ENCODE measurements around the gene GCN1.
A peak's percentile ranks its signal among the peaks of the same experiment; 100 is the strongest.

GCN1 gene

GRCh38 chr12:120181991-120182631 lies 12.4 kb downstream of the GCN1 start:
- ATAC-seq: no peak
- no peak for DNase-seq

DNA sequence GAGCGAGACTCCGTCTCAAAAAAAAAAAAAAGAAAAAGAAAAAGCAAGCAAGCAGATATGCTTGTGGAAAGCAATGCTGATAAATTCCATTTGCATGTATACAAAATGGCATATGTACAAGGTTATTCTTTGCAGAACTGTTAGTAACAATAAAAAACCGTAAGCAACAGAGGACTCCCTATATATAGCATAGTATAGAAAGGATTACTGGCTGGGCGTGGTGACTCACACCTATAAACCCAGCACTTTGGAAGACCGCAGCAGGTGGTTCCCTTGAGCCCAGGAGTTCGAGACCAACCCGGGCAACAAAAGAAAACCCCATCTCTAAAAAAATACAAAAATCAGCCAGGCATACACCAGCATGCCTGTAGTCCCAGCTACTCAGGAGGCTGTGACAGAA lies 13.5 kb downstream of the GCN1 start:
- DNase-seq (no peak), ATAC-seq (no peak)

- ATAC-seq (no peak), DNase-seq (no peak)
Measured at GRCh38 chr12:120175537-120175936, 19.0 kb downstream of the GCN1 start.

DNA sequence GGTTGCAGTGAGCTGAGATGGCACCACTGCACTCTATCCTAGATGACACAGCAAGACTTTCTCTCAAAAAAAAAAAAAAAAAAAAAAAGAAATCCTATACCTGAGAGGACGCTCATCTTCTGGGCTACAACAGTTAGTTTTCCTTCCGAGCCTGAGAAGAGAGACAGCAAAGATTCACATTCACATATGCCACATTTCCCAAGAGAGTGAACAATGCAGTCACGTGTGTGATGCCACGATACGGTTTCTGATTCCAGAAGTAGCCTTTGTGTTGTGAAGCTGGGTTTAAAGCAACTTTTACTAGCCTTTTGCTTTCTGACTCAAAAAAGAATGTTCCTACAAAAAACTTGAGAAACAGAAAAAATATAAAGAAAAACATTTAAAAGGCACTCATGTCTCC lies 19.5 kb downstream of the GCN1 start:
- DNase-seq (no peak), ATAC-seq (no peak)

- DNase-seq: no peak
- peak; percentile 80 for ATAC-seq
Measured at GRCh38 chr12:120172053-120172452, 22.5 kb downstream of the GCN1 start.

DNA sequence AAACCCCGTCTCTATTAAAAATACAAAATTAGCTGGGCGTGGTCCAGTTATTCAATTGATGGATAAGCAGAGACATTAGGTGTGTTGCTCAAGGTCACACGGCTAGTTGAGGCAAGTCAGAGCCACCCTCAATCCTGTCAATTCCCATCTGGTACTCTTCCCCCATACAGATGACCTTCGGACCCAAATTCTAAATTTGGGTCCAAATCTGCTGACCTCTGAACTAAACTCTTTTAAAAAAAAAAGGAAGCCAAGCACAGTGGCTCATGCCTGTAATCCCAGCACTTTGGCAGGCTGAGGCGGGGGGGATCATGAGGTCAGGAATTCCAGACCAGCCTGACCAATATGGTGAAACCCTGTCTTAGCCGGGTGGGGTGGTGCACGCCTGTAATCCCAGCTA lies 23.9 kb downstream of the GCN1 start:
- DNase-seq: no peak
- no peak for ATAC-seq

DNA sequence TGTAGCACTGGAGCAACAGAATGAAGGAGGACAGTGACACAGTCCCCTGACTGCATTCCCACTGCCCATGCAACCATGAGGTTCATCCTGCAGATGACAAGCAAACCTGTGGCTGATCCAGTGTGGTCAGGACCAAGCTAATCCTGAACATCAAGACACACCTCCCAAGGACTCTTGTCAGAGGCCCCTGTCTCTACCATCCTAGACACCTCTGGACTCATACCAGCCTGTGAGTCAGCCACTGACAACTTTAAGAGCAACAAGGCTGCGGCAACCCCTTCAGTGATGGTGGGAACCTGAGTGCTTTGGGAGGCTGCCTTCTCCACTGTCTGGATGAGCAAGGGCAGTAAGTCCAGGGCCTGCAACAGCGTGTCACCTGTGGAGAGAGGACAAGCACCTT lies 24.6 kb downstream of the GCN1 start:
- ATAC-seq: no peak
- DNase-seq: no peak

- DNase-seq (no peak), ATAC-seq (no peak)
Measured at GRCh38 chr12:120168337-120168736, 26.2 kb downstream of the GCN1 start.

DNA sequence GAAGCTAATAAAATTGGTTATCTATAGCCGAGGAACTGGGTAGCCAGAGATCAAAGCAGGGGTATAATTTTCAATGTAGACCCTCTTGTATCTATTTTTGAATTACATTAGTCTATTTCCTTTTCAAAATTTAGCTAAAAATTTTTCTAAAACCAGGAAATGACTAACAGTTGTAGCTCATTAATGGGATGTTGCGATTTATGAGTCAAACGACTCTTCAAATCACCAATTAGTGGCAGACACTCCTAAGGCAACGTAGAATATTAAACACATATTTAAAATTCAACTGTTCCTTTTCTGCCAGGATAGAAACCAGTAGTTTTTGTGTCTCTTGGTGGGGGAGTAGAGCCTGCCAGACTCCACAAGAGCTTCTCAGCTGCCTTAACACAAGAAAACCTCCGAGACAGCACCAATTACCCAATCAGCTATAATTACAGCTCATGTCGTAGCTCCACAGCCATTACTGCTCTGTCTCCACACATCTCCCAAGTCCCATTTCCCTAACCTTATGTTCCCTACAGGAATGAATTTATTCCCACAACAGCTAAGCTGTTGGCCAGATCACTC lies 26.9 kb downstream of the GCN1 start:
- DNase-seq (no peak), ATAC-seq (no peak)

- ATAC-seq: no peak
- DNase-seq: no peak
Measured at GRCh38 chr12:120164293-120164692, 30.2 kb downstream of the GCN1 start.

- ATAC-seq: no peak
- no peak for DNase-seq
Measured at GRCh38 chr12:120162763-120163162, 31.8 kb downstream of the GCN1 start.

- no peak for DNase-seq
- no peak for ATAC-seq
Measured at GRCh38 chr12:120161852-120162251, 32.7 kb downstream of the GCN1 start.

DNA sequence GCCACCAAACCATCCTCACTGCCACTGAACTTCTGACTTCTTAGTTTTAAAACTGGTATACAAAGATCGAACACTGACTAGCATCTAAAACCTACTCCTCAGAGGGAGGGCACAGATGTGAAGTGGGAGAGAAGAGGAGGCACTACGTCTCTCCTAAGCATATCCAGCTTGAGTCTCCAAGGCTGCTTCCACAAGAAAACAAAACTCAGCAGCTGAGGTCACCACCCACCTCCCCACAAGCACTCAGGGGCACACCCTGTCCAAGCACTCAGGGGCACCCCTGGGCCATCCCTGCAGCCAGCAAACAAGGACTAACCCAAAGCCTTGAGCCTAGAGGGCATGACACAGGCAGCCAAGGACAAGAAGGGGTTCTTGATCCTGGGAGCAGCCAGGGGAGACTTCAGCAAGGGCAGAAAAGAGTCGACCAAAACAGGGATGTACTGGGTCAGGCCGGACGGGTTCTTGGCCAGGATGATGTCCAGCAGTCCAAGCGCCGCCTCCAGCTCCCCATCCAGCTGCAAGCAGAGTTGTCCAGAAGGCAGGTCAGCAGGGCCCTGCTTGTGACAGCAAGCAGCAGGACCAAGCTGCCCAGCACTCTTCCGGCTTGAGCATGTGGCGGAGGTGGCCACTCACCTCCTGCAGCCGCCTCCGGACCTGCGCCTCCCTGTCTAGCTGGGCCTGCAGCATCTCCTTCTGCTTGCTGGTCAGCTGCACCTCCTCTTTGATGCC lies 34.8 kb downstream of the GCN1 start:
- ATAC-seq (no peak), DNase-seq (no peak)

- DNase-seq (no peak), ATAC-seq (no peak)
Measured at GRCh38 chr12:120158351-120158750, 36.2 kb downstream of the GCN1 start.

GRCh38 chr12:120157678-120158077 lies 36.8 kb downstream of the GCN1 start:
- no peak for ATAC-seq

GRCh38 chr12:120156315-120157259 lies 37.9 kb downstream of the GCN1 start:
- ATAC-seq (no peak), DNase-seq (no peak)

More at GRCh38 chr12:120157678-120158077, 36.8 kb downstream of the GCN1 start:
- DNase-seq: no peak

DNA sequence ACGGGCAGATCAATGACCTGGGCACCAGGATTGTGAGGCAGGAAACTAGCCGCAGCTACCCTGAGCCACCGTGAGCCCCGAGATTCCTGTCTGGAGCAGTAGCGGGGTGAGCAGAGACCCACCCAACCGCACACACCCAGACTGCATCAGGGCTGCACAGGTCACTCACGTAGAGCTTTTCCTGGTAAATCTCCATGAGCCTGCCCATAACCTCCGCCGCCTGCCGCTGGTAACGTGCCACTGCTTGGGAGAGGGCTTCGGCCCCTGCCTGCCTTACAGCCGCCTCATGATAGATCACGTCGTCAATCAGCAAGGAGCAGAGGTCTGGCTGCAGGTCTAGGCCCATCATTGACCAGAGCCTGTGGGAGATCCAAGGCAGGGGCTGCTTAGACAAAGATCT lies 39.4 kb downstream of the GCN1 start:
- ATAC-seq: no peak
- DNase-seq: no peak

- ATAC-seq (no peak), DNase-seq (no peak)
Measured at GRCh38 chr12:120150919-120151525, 43.5 kb downstream of the GCN1 start.

- no peak for ATAC-seq
Measured at GRCh38 chr12:120148011-120148410, 46.5 kb downstream of the GCN1 start.

GRCh38 chr12:120145164-120145563 lies 49.4 kb downstream of the GCN1 start:
- ATAC-seq: no peak
- no peak for DNase-seq

More at GRCh38 chr12:120148011-120148410, 46.5 kb downstream of the GCN1 start:
- no peak for DNase-seq

GRCh38 chr12:120144215-120144614 lies 50.3 kb downstream of the GCN1 start:
- no peak for ATAC-seq
- no peak for DNase-seq

DNA sequence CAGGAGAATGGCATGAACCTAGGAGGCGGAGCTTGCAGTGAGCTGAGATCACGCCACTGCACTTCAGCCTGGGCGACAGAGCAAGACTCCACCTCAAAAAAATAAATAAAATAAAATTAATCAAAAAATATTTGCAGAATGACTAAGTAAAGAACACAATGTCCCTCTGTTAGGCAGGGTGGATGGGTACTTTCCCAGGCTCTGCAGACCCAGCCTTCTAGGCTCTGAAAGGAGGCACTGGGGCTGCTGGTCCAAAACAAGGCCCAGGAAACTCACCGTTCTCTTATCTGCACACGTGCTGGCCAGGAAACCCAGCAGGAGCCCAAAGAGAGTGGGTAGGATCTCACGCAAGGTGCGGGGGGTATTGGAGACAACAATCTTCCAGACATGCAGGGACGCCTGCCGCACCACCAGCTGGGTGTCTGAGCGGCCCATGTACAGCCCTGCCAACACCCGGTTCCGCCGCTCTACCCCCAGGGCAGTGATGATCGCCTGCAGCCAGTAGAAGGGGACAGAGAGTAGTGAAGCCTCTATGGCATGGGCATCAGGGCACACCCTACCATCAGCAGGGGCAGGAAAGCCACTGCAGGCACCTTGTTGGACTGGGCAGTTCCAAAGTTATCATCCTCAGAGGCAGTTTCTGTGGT lies 52.2 kb downstream of the GCN1 start:
- no peak for ATAC-seq

More for the DNA sequence above, 52.2 kb downstream of the GCN1 start:
- no peak for DNase-seq

Measured in stimulated activated naive CD8-positive, alpha-beta T cell treated with anti-CD3 and anti-CD28 coated beads, Interleukin-15, Interleukin-2, amounts not matched to agents 100 U/mL and 50 U/mL, for 24 hours (primary cell).